GM23338 (cell line): ENCODE measurements around the gene FUT2. TPM values are rescaled to one million over a fixed set of nuclear protein-coding genes. Genes with fewer than 3 reads are reported as not detected.

ENCODE experiments used
- ATAC-seq: fragments of 200-7000 bp; cut with Tn5 transposase; 3 replicates; pipeline ENCODE4 v1.9.1; 2020
- DNase-seq: peaks from one replicate; pipeline ENCODE4 v3.0.0-alpha.2; 2015; ENCODE audit warnings: low spot score
- H2AFZ ChIP-seq: fragments of 200-600 bp; sonication (generic); 2 replicates; pipeline ENCODE4 v1.8.0; 2016; ENCODE audit warnings: antibody characterized with exemption, mild to moderate bottlenecking, moderate library complexity
- H3F3A ChIP-seq: fragments of 200-600 bp; sonication (generic); replicated peaks from 2 replicates; pipeline ENCODE4 v1.8.0; 2017; ENCODE audit warnings: antibody characterized with exemption, mixed run types, low read depth
- H3K27ac ChIP-seq: fragments of 200-600 bp; sonication (generic); 2 replicates; pipeline ENCODE4 v1.6.1; 2016; ENCODE audit warnings: low read depth
- H3K27me3 ChIP-seq: fragments of 200-600 bp; sonication (generic); 2 replicates; pipeline ENCODE4 v1.8.0; 2016; ENCODE audit warnings: mild to moderate bottlenecking, mixed run types, moderate library complexity; ENCODE audit not compliant: insufficient read depth
- H3K36me3 ChIP-seq: fragments of 200-600 bp; sonication (generic); 2 replicates; pipeline ENCODE4 v1.8.0; 2016; ENCODE audit warnings: mild to moderate bottlenecking; ENCODE audit not compliant: insufficient read depth
- H3K4me1 ChIP-seq: fragments of 200-600 bp; sonication (generic); 2 replicates; pipeline ENCODE4 v1.8.0; 2016; ENCODE audit warnings: mild to moderate bottlenecking, moderate library complexity; ENCODE audit not compliant: insufficient read depth
- H3K4me2 ChIP-seq: fragments of 200-600 bp; sonication (generic); 2 replicates; pipeline ENCODE4 v1.7.1; 2017; ENCODE audit warnings: mixed run types
- H3K4me3 ChIP-seq: fragments of 200-600 bp; sonication (generic); 2 replicates; pipeline ENCODE4 v1.6.1; 2016; ENCODE audit warnings: mixed run types
- H3K79me2 ChIP-seq: fragments of 200-600 bp; sonication (generic); replicated peaks from 2 replicates; pipeline ENCODE4 v1.8.0; 2017; ENCODE audit warnings: mild to moderate bottlenecking; ENCODE audit not compliant: insufficient read depth
- H3K9me2 ChIP-seq: fragments of 200-600 bp; sonication (generic); 2 replicates; pipeline ENCODE4 v1.8.0; 2017; ENCODE audit not compliant: insufficient read depth
- H4K20me1 ChIP-seq: fragments of 200-600 bp; sonication (generic); replicated peaks from 2 replicates; pipeline ENCODE4 v1.8.0; 2017; ENCODE audit warnings: mild to moderate bottlenecking; ENCODE audit not compliant: insufficient read depth
- H3K27ac Mint-ChIP-seq: 2 replicates; pipeline ENCODE4 v1.8.0; 2020; ENCODE audit warnings: inconsistent platforms, mild to moderate bottlenecking, moderate library complexity, mixed read lengths
- H3K27me3 Mint-ChIP-seq: 3 replicates; pipeline ENCODE4 v1.8.0; 2022; ENCODE audit warnings: low read depth, mild to moderate bottlenecking, moderate library complexity, mixed read lengths, inconsistent platforms; ENCODE audit not compliant: insufficient read depth, poor library complexity
- H3K36me3 Mint-ChIP-seq: 3 replicates; pipeline ENCODE4 v1.8.0; 2021; ENCODE audit warnings: low read depth, mild to moderate bottlenecking, inconsistent platforms, moderate library complexity, mixed read lengths
- H3K4me1 Mint-ChIP-seq: 3 replicates; pipeline ENCODE4 v1.8.0; 2020; ENCODE audit warnings: mild to moderate bottlenecking, inconsistent platforms, mixed read lengths
- H3K4me3 Mint-ChIP-seq: 3 replicates; pipeline ENCODE4 v1.8.0; 2021; ENCODE audit warnings: moderate library complexity, mild to moderate bottlenecking, inconsistent platforms, mixed read lengths
- H3K9me3 Mint-ChIP-seq: 3 replicates; pipeline ENCODE4 v1.8.0; 2020; ENCODE audit warnings: moderate library complexity, mild to moderate bottlenecking, inconsistent platforms, mixed read lengths
- CREB1 ChIP-seq: fragments of 250-450 bp; sonication (Bioruptor Pico); IDR thresholded peaks from 2 replicates; pipeline ENCODE4 v1.5.0; 2020; ENCODE audit warnings: low read depth, mild to moderate bottlenecking, moderate library complexity
- CTCF ChIP-seq, 2 experiments: fragments of 200-600 bp in 1 of 2; sonication (generic) in 1 of 2; conservative IDR thresholded peaks; 2 replicates each; pipeline versions ENCODE4 v1.5.1 to v1.6.1; 2016 to 2017; ENCODE audit warnings: antibody characterized with exemption in 2 of 2, low read depth in 2 of 2, mild to moderate bottlenecking in 2 of 2, moderate library complexity in 1 of 2
- ETS1 ChIP-seq: IDR thresholded peaks from 2 replicates; pipeline ENCODE4 v1.6.1; 2016; ENCODE audit warnings: antibody characterized with exemption
- EZH2 ChIP-seq: fragments of 200-600 bp; sonication (generic); IDR thresholded peaks from one replicate; pipeline ENCODE4 v1.8.0; 2017; ENCODE audit warnings: antibody characterized with exemption, mild to moderate bottlenecking, low read depth; ENCODE audit not compliant: unreplicated experiment
- EZH2phosphoT487 ChIP-seq: fragments of 200-600 bp; sonication (generic); IDR thresholded peaks from one replicate; pipeline ENCODE4 v1.8.1; 2018; ENCODE audit warnings: antibody characterized with exemption; ENCODE audit not compliant: unreplicated experiment
- JUNB ChIP-seq: IDR thresholded peaks from one replicate; pipeline ENCODE4 v1.6.1; 2016; ENCODE audit warnings: antibody characterized with exemption; ENCODE audit not compliant: unreplicated experiment
- NANOG ChIP-seq: IDR thresholded peaks from 2 replicates; pipeline ENCODE4 v1.6.1; 2016; ENCODE audit warnings: antibody characterized with exemption, borderline replicate concordance
- POLR2AphosphoS5 ChIP-seq: IDR thresholded peaks from 2 replicates; pipeline ENCODE4 v1.6.1; 2016; ENCODE audit warnings: antibody characterized with exemption, low read depth
- REST ChIP-seq: IDR thresholded peaks from one replicate; pipeline ENCODE4 v1.6.1; 2018; ENCODE audit warnings: antibody characterized with exemption; ENCODE audit not compliant: unreplicated experiment
- STAT1 ChIP-seq: IDR thresholded peaks from one replicate; pipeline ENCODE4 v1.6.1; 2016; ENCODE audit warnings: antibody characterized with exemption; ENCODE audit not compliant: unreplicated experiment
- ZNF114 ChIP-seq: fragments of 250-450 bp; sonication (Bioruptor Pico); IDR thresholded peaks from 2 replicates; pipeline ENCODE4 v1.5.0; 2020; ENCODE audit warnings: mild to moderate bottlenecking, moderate library complexity
- ZNF331 ChIP-seq: fragments of 250-450 bp; sonication (Bioruptor Pico); IDR thresholded peaks from 2 replicates; pipeline ENCODE4 v1.5.0; 2020; ENCODE audit warnings: low read depth, mild to moderate bottlenecking, moderate library complexity
- ZNF462 ChIP-seq: fragments of 250-450 bp; sonication (Bioruptor Pico); IDR thresholded peaks from 2 replicates; pipeline ENCODE4 v1.5.0; 2020; ENCODE audit warnings: mild to moderate bottlenecking, moderate library complexity
- polyA plus RNA-seq: library from polyadenylated mRNA; unstranded; fragments of >200 nt; fragmentation: Nextera tagmentation; extraction: Ambion mirVana; gene quantifications from 2 replicates; pipeline ENCODE4 v1.2.1, GENCODE V29; 2016
- total RNA-seq: library from RNA; depleted of rRNA; stranded (reverse); fragments of >200 nt; shearing (Covaris generic); gene quantifications from 2 replicates; pipeline ENCODE4 v1.2.3, GENCODE V29; 2014

The FUT2 gene
- total and polyA plus RNA-seq, 2 experiments from 2014 or later, result 5.0 to 5.6 TPM

GRCh38 chr19:48755084-48755641 lies 59.4 kb downstream of the FUT2 start, which contains the start of gene FGF21:
TSS of gene FGF21 (plus strand) at chr19:48755524. CDS start at chr19:48756237, 713 bp downstream.
- Histone ChIP-seq H3K4me2 (peak within 1 kb of the TSS; percentile 100), H3K27ac (peak within 1 kb of the TSS; percentile 32; the same call in 1 of the 2 replicates), H3K4me1 (peaks cover 40% of the 10 kb centered on the region), H2AFZ (0 out of 2 replicates have a peak within 1 kb of the TSS, but pooled peaks have one; percentile 23), H3F3A (peaks cover 9% of the 10 kb centered on the region; the same call in 1 of the 2 replicates), H3K36me3 (no peaks in the 10 kb centered on the region), H3K27me3 (no peaks in the 10 kb centered on the region), H3K9me2 (no peaks in the 10 kb centered on the region), H3K79me2 (peaks cover 21% of the 10 kb centered on the region), H4K20me1 (peaks cover 9% of the 10 kb centered on the region; the same call in 1 of the 2 replicates), H3K4me3 (peak within 1 kb of the TSS; percentile 20; the same call in 1 of the 2 replicates)
- Mint-ChIP-seq H3K4me1 (peaks cover 48% of the 10 kb centered on the region), H3K27ac (peak within 1 kb of the TSS; percentile 96), H3K4me3 (peak within 1 kb of the TSS; percentile 50), H3K9me3 (no peaks in the 10 kb centered on the region; the same call in 1 of the 3 replicates), H3K27me3 (peaks cover 42% of the 10 kb centered on the region), H3K36me3 (peaks cover 22% of the 10 kb centered on the region)
- TF ChIP-seq REST (no peak), POLR2AphosphoS5 (no peak), ZNF462 (CRISPR knock-in tag) (no peak), STAT1 (no peak), CTCF (conservative IDR thresholded peaks at IDR 0.05; ENCODE audit: low read depth in 2 of 2) (no peak), EZH2 (no peak), ZNF331 (CRISPR knock-in tag) (no peak), CREB1 (CRISPR knock-in tag) (no peak), NANOG (no peak), ZNF114 (CRISPR knock-in tag) (no peak), JUNB (no peak), EZH2phosphoT487 (no peak), ETS1 (no peak)
- ATAC-seq, result no peak
- peak; percentile 75 for DNase-seq
